ENCODE measurements around the gene RNF207. TPM values are rescaled to one million over a fixed set of nuclear protein-coding genes. Genes with fewer than 3 reads are reported as not detected.
A peak's percentile ranks its signal among the peaks of the same experiment; 100 is the strongest.

Gene RNF207
- total RNA-seq, 1 experiment from 2014 or later, result 115 TPM

- POLR2A ChIA-PET, result no interaction called here
- TF ChIP-seq, protein P1, sequence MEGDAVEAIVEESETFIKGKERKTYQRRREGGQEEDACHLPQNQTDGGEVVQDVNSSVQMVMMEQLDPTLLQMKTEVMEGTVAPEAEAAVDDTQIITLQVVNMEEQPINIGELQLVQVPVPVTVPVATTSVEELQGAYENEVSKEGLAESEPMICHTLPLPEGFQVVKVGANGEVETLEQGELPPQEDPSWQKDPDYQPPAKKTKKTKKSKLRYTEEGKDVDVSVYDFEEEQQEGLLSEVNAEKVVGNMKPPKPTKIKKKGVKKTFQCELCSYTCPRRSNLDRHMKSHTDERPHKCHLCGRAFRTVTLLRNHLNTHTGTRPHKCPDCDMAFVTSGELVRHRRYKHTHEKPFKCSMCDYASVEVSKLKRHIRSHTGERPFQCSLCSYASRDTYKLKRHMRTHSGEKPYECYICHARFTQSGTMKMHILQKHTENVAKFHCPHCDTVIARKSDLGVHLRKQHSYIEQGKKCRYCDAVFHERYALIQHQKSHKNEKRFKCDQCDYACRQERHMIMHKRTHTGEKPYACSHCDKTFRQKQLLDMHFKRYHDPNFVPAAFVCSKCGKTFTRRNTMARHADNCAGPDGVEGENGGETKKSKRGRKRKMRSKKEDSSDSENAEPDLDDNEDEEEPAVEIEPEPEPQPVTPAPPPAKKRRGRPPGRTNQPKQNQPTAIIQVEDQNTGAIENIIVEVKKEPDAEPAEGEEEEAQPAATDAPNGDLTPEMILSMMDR (IDR thresholded peaks at IDR 0.05), result no peak
- 0 out of 2 replicates have a peak, but pooled peaks have one; percentile 86 for TF ChIP-seq SIN3A (IDR thresholded peaks at IDR 0.05; ENCODE audit: borderline replicate concordance, insufficient read depth, low read depth, low read length)
- peak; percentile 66; the same call in 1 of the 2 replicates for TF ChIP-seq TCF7L2 (IDR thresholded peaks at IDR 0.05; ENCODE audit: low read depth, low read length)
- peak; percentile 46; the same call in 1 of the 2 replicates for TF ChIP-seq POLR2AphosphoS5 (IDR thresholded peaks at IDR 0.05; ENCODE audit: low read depth, low read length)
- ATAC-seq (peak; percentile 92), DNase-seq (ENCODE audit: low read depth, low spot score) (peak; percentile 93)
- Histone ChIP-seq H3K27ac (ENCODE audit: low read length) (peak overlapping the region; percentile 83), H3K4me1 (ENCODE audit: control insufficient read depth, insufficient read depth, low read length) (peaks cover 23% of the 10 kb centered on the region), H3K36me3 (ENCODE audit: control insufficient read depth, insufficient read depth, low read length) (no peaks in the 10 kb centered on the region), H3K4me3 (ENCODE audit: low read depth in 2 of 2, low read length in 2 of 2) (no peak overlapping the region), H3K9me3 (ENCODE audit: control insufficient read depth, insufficient read depth, low read depth, low read length) (no peaks in the 10 kb centered on the region), H3K27me3 (ENCODE audit: control insufficient read depth, insufficient read depth, low read length) (no peaks in the 10 kb centered on the region)
- BruUV-seq (replicated peaks), result TSS peak; percentile 63
- CTCF ChIA-PET, result interaction anchor here (0.5 to 0.8 kb wide), 3 partner anchors 28 to 321 kb away, joined by 3 to 12 read pairs (median 3); no protein-coding TSS in a partner anchor
- intact Hi-C loops (cut with micrococcal nuclease; ENCODE audit: unreplicated experiment) (no loop called here), in situ Hi-C loops (cut with HindIII; ENCODE audit: low pct_unique_long_range_greater_than_20kb, low sequenced_read_pairs) (no loop called here)
Measured at GRCh38 chr1:6157528-6158174, 48.3 kb upstream of the RNF207 start.

DNA sequence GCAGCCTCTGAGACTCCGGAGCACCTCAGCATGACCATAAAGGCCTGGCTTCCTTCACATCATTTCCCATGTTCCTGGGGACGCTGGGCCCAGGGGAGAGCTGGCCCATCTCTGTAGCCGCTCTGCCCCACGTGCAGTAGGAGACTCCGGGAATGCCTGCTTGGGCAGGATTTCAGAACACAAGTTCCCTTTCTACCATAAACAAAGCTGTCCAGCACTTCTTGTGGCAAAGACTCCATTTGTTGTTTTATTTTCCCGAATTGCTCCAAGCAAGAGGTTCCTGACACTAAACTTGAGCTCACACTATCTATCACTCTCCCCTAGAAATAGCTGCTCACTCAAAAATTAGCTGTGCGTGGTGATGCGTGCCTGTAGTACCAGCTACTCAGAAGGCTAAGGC, 47.7 kb upstream of the RNF207 start:
- CTCF ChIA-PET, result interaction anchor here (0.5 to 0.8 kb wide), 4 partner anchors 27 to 320 kb away, joined by 3 to 12 read pairs (median 3); no protein-coding TSS in a partner anchor
- H3K27ac ChIP-seq (ENCODE audit: low read length), result peak overlapping the region; percentile 83
- H3K9me3 ChIP-seq (ENCODE audit: control insufficient read depth, insufficient read depth, low read depth, low read length), result no peaks in the 10 kb centered on the region
- in situ Hi-C loops (cut with HindIII; ENCODE audit: low pct_unique_long_range_greater_than_20kb, low sequenced_read_pairs), result no loop called here
- BruUV-seq (replicated peaks), result no TSS peak
- no peaks in the 10 kb centered on the region for H3K27me3 ChIP-seq (ENCODE audit: control insufficient read depth, insufficient read depth, low read length)
- H3K4me1 ChIP-seq (ENCODE audit: control insufficient read depth, insufficient read depth, low read length), result peaks cover 23% of the 10 kb centered on the region
- intact Hi-C loops (cut with micrococcal nuclease; ENCODE audit: unreplicated experiment), result no loop called here
- no peak; the same call in 1 of the 2 replicates for ATAC-seq
- no peak for TF ChIP-seq POLR2AphosphoS5 (IDR thresholded peaks at IDR 0.05; ENCODE audit: low read depth, low read length)
- TF ChIP-seq SIN3A (IDR thresholded peaks at IDR 0.05; ENCODE audit: borderline replicate concordance, insufficient read depth, low read depth, low read length), result no peak
- TF ChIP-seq, protein P1 (IDR thresholded peaks at IDR 0.05), result no peak
- no peak; the same call in 1 of the 2 replicates for TF ChIP-seq TCF7L2 (IDR thresholded peaks at IDR 0.05; ENCODE audit: low read depth, low read length)
- TF ChIP-seq, protein P2, sequence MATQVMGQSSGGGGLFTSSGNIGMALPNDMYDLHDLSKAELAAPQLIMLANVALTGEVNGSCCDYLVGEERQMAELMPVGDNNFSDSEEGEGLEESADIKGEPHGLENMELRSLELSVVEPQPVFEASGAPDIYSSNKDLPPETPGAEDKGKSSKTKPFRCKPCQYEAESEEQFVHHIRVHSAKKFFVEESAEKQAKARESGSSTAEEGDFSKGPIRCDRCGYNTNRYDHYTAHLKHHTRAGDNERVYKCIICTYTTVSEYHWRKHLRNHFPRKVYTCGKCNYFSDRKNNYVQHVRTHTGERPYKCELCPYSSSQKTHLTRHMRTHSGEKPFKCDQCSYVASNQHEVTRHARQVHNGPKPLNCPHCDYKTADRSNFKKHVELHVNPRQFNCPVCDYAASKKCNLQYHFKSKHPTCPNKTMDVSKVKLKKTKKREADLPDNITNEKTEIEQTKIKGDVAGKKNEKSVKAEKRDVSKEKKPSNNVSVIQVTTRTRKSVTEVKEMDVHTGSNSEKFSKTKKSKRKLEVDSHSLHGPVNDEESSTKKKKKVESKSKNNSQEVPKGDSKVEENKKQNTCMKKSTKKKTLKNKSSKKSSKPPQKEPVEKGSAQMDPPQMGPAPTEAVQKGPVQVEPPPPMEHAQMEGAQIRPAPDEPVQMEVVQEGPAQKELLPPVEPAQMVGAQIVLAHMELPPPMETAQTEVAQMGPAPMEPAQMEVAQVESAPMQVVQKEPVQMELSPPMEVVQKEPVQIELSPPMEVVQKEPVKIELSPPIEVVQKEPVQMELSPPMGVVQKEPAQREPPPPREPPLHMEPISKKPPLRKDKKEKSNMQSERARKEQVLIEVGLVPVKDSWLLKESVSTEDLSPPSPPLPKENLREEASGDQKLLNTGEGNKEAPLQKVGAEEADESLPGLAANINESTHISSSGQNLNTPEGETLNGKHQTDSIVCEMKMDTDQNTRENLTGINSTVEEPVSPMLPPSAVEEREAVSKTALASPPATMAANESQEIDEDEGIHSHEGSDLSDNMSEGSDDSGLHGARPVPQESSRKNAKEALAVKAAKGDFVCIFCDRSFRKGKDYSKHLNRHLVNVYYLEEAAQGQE (IDR thresholded peaks at IDR 0.05; ENCODE audit: insufficient read depth in 1 of 2, low read depth in 2 of 2, low read length in 1 of 2), result no peak
- DNase-seq (ENCODE audit: low read depth, low spot score), result no peak
- POLR2A ChIA-PET, result no interaction called here
- H3K36me3 ChIP-seq (ENCODE audit: control insufficient read depth, insufficient read depth, low read length), result no peaks in the 10 kb centered on the region
- H3K4me3 ChIP-seq (ENCODE audit: low read depth in 2 of 2, low read length in 2 of 2), result no peak overlapping the region

All from Panc1 (cell line).